Osteoblast (primary cell): ENCODE data around the gene HUWE1. TPM values are rescaled to one million over a fixed set of nuclear protein-coding genes. Genes with fewer than 3 reads are reported as not detected.

ENCODE experiments used
- DNase-seq: peaks from one replicate; pipeline ENCODE4 v3.0.0; 2011; ENCODE audit warnings: low spot score, mixed read lengths; ENCODE audit not compliant: insufficient read length; ENCODE audit errors: missing footprints
- H2AFZ ChIP-seq: 2 replicates; pipeline ENCODE4 v1.6.0; 2011; ENCODE audit warnings: mild to moderate bottlenecking, low read length
- H3K27ac ChIP-seq: 2 replicates; pipeline ENCODE4 v1.5.1; 2011; ENCODE audit warnings: mild to moderate bottlenecking, low read depth, low read length, moderate library complexity
- H3K27me3 ChIP-seq: 2 replicates; pipeline ENCODE4 v1.6.0; 2012; ENCODE audit warnings: mild to moderate bottlenecking, control low read depth, inconsistent platforms, low read length, moderate library complexity; ENCODE audit not compliant: insufficient read depth
- H3K36me3 ChIP-seq: 2 replicates; pipeline ENCODE4 v1.5.1; 2011; ENCODE audit warnings: mild to moderate bottlenecking, low read length, control low read depth, moderate library complexity; ENCODE audit not compliant: insufficient read depth
- H3K4me1 ChIP-seq: 2 replicates; pipeline ENCODE4 v1.5.1; 2011; ENCODE audit warnings: mild to moderate bottlenecking, low read length, control low read depth, moderate library complexity; ENCODE audit not compliant: insufficient read depth
- H3K4me2 ChIP-seq: 2 replicates; pipeline ENCODE4 v1.6.0; 2011; ENCODE audit warnings: mild to moderate bottlenecking, low read length; ENCODE audit not compliant: insufficient read depth
- H3K4me3 ChIP-seq: fragments of 200-600 bp; sonication (generic); 3 replicates; pipeline ENCODE4 v1.5.1; 2012; ENCODE audit warnings: mild to moderate bottlenecking, low read length, inconsistent platforms; ENCODE audit not compliant: insufficient read depth
- H3K79me2 ChIP-seq: 2 replicates; pipeline ENCODE4 v1.6.0; 2012; ENCODE audit warnings: mild to moderate bottlenecking, low read length, control low read depth, inconsistent platforms; ENCODE audit not compliant: insufficient read depth
- H3K9me3 ChIP-seq: 2 replicates; pipeline ENCODE4 v1.5.1; 2011; ENCODE audit warnings: low read depth, low read length, control low read depth
- H4K20me1 ChIP-seq: 2 replicates; pipeline ENCODE4 v1.6.0; 2012; ENCODE audit warnings: mild to moderate bottlenecking, low read length, control low read depth; ENCODE audit not compliant: insufficient read depth
- total RNA-seq: library from RNA; depleted of rRNA; stranded (reverse); fragments of >200 nt; gene quantifications from 2 replicates; pipeline ENCODE4 v1.2.3, GENCODE V29; 2012
- TF ChIP-seq, protein P1 (sequence below): IDR thresholded peaks from 2 replicates; pipeline ENCODE4 v1.5.1; 2011; ENCODE audit warnings: mild to moderate bottlenecking, low read depth, low read length, moderate library complexity; ENCODE audit errors: extremely low read depth

HUWE1 gene
- total RNA-seq, 1 donor, result 116 TPM

GRCh38 chrX:53656845-53657244 is 29.7 kb downstream of the HUWE1 start:
- Histone ChIP-seq H3K4me1 (no peaks in the 10 kb centered on the region), H2AFZ (no peak overlapping the region), H3K4me3 (no peak overlapping the region), H3K9me3 (no peaks in the 10 kb centered on the region), H4K20me1 (peaks cover 15% of the 10 kb centered on the region), H3K36me3 (peaks cover 9% of the 10 kb centered on the region), H3K27me3 (peaks cover 3% of the 10 kb centered on the region), H3K79me2 (peaks cover 94% of the 10 kb centered on the region), H3K4me2 (no peak overlapping the region), H3K27ac (no peak overlapping the region)
- DNase-seq, result no peak
- TF ChIP-seq, protein P1, sequence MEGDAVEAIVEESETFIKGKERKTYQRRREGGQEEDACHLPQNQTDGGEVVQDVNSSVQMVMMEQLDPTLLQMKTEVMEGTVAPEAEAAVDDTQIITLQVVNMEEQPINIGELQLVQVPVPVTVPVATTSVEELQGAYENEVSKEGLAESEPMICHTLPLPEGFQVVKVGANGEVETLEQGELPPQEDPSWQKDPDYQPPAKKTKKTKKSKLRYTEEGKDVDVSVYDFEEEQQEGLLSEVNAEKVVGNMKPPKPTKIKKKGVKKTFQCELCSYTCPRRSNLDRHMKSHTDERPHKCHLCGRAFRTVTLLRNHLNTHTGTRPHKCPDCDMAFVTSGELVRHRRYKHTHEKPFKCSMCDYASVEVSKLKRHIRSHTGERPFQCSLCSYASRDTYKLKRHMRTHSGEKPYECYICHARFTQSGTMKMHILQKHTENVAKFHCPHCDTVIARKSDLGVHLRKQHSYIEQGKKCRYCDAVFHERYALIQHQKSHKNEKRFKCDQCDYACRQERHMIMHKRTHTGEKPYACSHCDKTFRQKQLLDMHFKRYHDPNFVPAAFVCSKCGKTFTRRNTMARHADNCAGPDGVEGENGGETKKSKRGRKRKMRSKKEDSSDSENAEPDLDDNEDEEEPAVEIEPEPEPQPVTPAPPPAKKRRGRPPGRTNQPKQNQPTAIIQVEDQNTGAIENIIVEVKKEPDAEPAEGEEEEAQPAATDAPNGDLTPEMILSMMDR, result no peak

DNA sequence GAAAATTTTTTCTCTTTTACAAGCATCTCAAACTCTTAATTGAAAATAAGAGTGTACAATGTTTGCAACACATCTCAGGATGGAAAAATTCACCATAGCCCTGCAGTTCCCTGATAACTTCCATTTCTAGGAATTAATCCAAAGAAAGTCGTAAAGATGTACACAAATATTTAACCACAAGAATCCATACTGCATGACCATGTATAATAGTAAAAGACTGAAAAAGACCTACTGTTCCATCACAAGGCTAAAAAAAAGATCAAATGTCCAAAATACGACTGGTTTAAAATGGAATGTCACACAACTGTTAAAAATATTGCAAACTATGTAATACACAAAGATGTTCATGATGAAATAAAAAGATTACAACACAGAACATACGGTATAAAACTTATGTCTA is 32.1 kb downstream of the HUWE1 start:
- H3K79me2 ChIP-seq, result peaks cover 95% of the 10 kb centered on the region
- H3K9me3 ChIP-seq, result no peaks in the 10 kb centered on the region
- TF ChIP-seq, protein P1, result no peak
- no peak overlapping the region for H3K4me3 ChIP-seq
- peaks cover 8% of the 10 kb centered on the region for H4K20me1 ChIP-seq
- H3K27me3 ChIP-seq, result peaks cover 3% of the 10 kb centered on the region
- H3K36me3 ChIP-seq, result peaks cover 6% of the 10 kb centered on the region
- no peak overlapping the region for H3K4me2 ChIP-seq
- no peak overlapping the region for H2AFZ ChIP-seq
- H3K4me1 ChIP-seq, result no peaks in the 10 kb centered on the region
- DNase-seq, result no peak
- no peak overlapping the region for H3K27ac ChIP-seq

- Histone ChIP-seq H2AFZ (no peak overlapping the region), H3K4me2 (no peak overlapping the region), H3K79me2 (peaks cover 24% of the 10 kb centered on the region), H3K9me3 (no peaks in the 10 kb centered on the region), H3K4me1 (no peaks in the 10 kb centered on the region), H3K36me3 (peaks cover 38% of the 10 kb centered on the region), H3K27me3 (no peaks in the 10 kb centered on the region), H4K20me1 (no peaks in the 10 kb centered on the region), H3K27ac (no peak overlapping the region), H3K4me3 (no peak overlapping the region)
- DNase-seq, result no peak
- TF ChIP-seq, protein P1, result no peak
These were observed 41.8 kb downstream of the HUWE1 start for GRCh38 chrX:53644751-53645150.

DNA sequence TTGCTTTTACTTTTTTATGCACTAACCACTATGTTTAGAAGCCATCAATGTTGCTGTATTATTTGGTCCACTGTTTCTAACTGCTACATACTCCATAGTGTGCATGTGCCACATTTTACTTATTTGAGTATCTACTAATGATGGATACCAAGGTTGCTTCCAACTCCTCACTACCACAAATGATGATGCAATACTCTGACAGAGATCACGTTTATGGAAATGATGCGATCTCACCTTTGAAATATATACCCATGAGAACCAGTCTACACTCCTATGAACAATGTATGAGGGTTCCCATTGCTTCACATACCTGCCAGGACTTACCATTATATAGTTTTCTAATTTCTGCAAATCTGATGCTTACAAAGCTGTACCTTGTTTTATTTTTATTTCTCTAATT is 44.2 kb downstream of the HUWE1 start:
- H2AFZ ChIP-seq, result no peak overlapping the region
- H3K27ac ChIP-seq, result no peak overlapping the region
- peaks cover 2% of the 10 kb centered on the region for H4K20me1 ChIP-seq
- H3K36me3 ChIP-seq, result peaks cover 31% of the 10 kb centered on the region
- TF ChIP-seq, protein P1, result no peak
- no peaks in the 10 kb centered on the region for H3K9me3 ChIP-seq
- DNase-seq, result no peak
- H3K4me3 ChIP-seq, result no peak overlapping the region
- no peak overlapping the region for H3K4me2 ChIP-seq
- H3K27me3 ChIP-seq, result no peaks in the 10 kb centered on the region
- H3K79me2 ChIP-seq, result peaks cover 21% of the 10 kb centered on the region
- no peaks in the 10 kb centered on the region for H3K4me1 ChIP-seq
